ENCODE data around the gene SERPINE1.
A peak's percentile ranks its signal among the peaks of the same experiment; 100 is the strongest.
"Not testable (repeated sequence)": the region's sequence is repeated elsewhere in the genome, so short reads cannot be mapped to it uniquely, and the experiment has no call there.

Gene SERPINE1

GRCh38 chr7:101124376-101125056 is 2.4 kb upstream of the SERPINE1 start:
- DNase-seq: peak; percentile 64

- peak; percentile 83 for DNase-seq
These were observed 784 bp upstream of the SERPINE1 start for GRCh38 chr7:101125989-101126650.

GRCh38 chr7:101127460-101128039 is 646 bp downstream of the SERPINE1 start:
- DNase-seq: no peak

- no peak for DNase-seq
These were observed 1.3 kb downstream of the SERPINE1 start for GRCh38 chr7:101128040-101128834.

- no peak for DNase-seq
These were observed 2.8 kb downstream of the SERPINE1 start for GRCh38 chr7:101129603-101130117.

GRCh38 chr7:101132626-101133600 is 6.0 kb downstream of the SERPINE1 start:
- DNase-seq: not testable (repeated sequence)

GRCh38 chr7:101133621-101134398 is 6.9 kb downstream of the SERPINE1 start:
- no peak for DNase-seq

GRCh38 chr7:101134399-101134980 is 7.6 kb downstream of the SERPINE1 start:
- DNase-seq: no peak

GRCh38 chr7:101137651-101138212 is 10.8 kb downstream of the SERPINE1 start:
- no peak for DNase-seq

- DNase-seq: peak; percentile 74
These were observed 11.4 kb downstream of the SERPINE1 start for GRCh38 chr7:101138213-101138870.

- DNase-seq: no peak
These were observed 13.4 kb downstream of the SERPINE1 start for GRCh38 chr7:101140339-101140699.

- no peak for DNase-seq
These were observed 14.0 kb downstream of the SERPINE1 start for GRCh38 chr7:101140746-101141382.

- no peak for DNase-seq
These were observed 25.2 kb downstream of the SERPINE1 start for GRCh38 chr7:101151908-101152651.

GRCh38 chr7:101153969-101154692 is 27.2 kb downstream of the SERPINE1 start, which contains the start of gene AP1S1:
TSS of gene AP1S1 (plus strand) at chr7:101154476. CDS start at chr7:101154515, 39 bp downstream.
- peak; percentile 96 for DNase-seq

GRCh38 chr7:101154693-101155102 is 27.8 kb downstream of the SERPINE1 start:
- DNase-seq: no peak

GRCh38 chr7:101155303-101155702 is 28.4 kb downstream of the SERPINE1 start:
- no peak for DNase-seq

- DNase-seq: no peak
These were observed 29.4 kb downstream of the SERPINE1 start for GRCh38 chr7:101156277-101156676.
